ENCODE results near the gene TKFC. TPM values are rescaled to one million over a fixed set of nuclear protein-coding genes. Genes with fewer than 3 reads are reported as not detected.

Gene TKFC
- total and polyA plus RNA-seq, 8 donors = 25.6 to 66.7 (median 36.4) TPM

DNA sequence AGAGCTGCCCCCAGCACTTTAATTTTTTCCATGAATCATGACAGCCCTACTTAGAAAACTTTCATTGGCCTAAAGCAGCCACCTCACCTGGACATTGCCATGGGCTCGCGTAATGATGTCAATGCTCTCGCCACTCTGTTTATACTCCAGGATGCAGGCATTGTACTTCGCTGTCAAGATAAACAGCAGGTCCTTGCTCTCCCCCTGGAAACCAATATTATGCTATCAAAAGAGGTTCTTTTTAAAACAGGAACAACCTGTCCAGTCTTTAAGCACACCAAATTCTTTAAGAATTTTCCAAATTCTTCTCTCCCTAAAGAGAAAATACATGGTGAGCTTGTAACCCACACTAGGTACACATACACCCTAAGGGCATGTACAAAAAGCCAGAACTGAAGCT lies 3.2 kb upstream of the TKFC start:
- Histone ChIP-seq H3K4me3 (no peak overlapping the region), H3K4me1 (peaks cover 11 to 20% (median 18%) of the 10 kb centered on the region in 3 donors), H3K27ac (no peak overlapping the region), H3K9me3 (no peaks in the 10 kb centered on the region), H3K27me3 (no peaks in the 10 kb centered on the region), H3K36me3 (peaks cover 0 to 20% (median 15%) of the 10 kb centered on the region in 3 donors)
- FAIRE-seq (no peak), DNase-seq (no peak), ATAC-seq (no peak)
- 86 to 88% methylated on average over 4 of the region's 4 CpGs for WGBS, 2 donors
- intact Hi-C loops (cut with DNase I) = no loop called here
- TF ChIP-seq, protein P1, sequence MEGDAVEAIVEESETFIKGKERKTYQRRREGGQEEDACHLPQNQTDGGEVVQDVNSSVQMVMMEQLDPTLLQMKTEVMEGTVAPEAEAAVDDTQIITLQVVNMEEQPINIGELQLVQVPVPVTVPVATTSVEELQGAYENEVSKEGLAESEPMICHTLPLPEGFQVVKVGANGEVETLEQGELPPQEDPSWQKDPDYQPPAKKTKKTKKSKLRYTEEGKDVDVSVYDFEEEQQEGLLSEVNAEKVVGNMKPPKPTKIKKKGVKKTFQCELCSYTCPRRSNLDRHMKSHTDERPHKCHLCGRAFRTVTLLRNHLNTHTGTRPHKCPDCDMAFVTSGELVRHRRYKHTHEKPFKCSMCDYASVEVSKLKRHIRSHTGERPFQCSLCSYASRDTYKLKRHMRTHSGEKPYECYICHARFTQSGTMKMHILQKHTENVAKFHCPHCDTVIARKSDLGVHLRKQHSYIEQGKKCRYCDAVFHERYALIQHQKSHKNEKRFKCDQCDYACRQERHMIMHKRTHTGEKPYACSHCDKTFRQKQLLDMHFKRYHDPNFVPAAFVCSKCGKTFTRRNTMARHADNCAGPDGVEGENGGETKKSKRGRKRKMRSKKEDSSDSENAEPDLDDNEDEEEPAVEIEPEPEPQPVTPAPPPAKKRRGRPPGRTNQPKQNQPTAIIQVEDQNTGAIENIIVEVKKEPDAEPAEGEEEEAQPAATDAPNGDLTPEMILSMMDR (IDR thresholded peaks at IDR 0.05) = no peak

DNA sequence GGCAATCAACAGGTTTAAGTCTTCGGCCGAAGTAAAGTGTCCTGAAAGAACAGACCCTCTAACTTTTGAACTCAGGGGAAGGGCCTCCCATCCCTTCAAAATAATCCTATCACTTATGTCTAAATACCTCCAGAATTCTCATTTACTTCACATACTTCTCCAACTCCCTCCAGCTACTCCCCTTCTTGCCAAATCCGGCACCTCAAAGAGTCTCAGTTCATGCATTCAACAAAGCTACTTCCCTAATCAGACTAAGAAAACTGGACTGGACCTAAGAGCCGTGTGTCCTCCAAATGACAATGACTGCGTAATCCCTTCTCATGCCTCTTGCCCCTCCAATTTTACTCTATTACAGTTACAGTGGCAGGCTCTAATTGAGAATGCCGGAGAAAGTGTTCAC lies 1.4 kb upstream of the TKFC start:
- Histone ChIP-seq H3K27ac (no peak overlapping the region), H3K4me3 (peak overlapping the region in 2 of 4 donors; percentile 68 to 98), H3K36me3 (peaks cover 0 to 9% (median 8%) of the 10 kb centered on the region in 3 donors), H3K9me3 (no peaks in the 10 kb centered on the region), H3K4me1 (peaks cover 22 to 36% (median 27%) of the 10 kb centered on the region in 3 donors), H3K27me3 (no peaks in the 10 kb centered on the region)
- 37 to 45% methylated on average over 6 of the region's 6 CpGs for WGBS, 2 donors
- DNase-seq (no peak), ATAC-seq (no peak), FAIRE-seq (no peak)
- intact Hi-C loops (cut with DNase I) = no loop called here
- TF ChIP-seq, protein P1 (IDR thresholded peaks at IDR 0.05) = no peak

DNA sequence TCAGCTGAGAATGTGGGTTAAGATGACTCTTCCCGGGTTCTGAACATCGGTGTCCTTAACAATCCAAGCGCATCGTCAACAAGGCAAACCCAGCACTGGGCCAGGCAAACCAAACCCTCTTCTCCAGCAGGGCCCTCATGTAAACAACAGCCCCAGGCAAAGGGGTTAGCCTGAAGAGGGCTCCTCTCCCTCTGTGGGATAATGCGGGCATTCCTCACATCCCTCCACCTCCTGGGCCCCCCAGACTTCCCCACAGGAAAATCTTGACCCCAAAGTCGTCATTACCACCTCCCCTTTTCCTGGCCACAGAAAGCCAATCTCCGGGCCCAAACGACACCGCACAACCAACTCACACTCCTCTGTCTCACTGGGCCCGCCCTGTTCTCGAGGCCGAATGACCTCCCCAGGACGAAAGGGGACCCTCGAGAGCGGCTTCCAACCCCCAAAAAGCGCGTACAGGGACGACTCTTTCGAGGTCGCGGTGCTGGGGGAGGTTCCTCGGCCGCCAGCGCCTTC lies 689 bp upstream of the TKFC start:
- FAIRE-seq (no peak), ATAC-seq (no peak), DNase-seq (no peak)
- intact Hi-C loops (cut with DNase I) = no loop called here
- Histone ChIP-seq H3K9me3 (no peaks in the 10 kb centered on the region), H3K27me3 (no peaks in the 10 kb centered on the region), H3K36me3 (peaks cover 0 to 8% (median 7%) of the 10 kb centered on the region in 3 donors), H3K4me3 (peak overlapping the region; percentile 66 to 98 (median 83)), H3K4me1 (peaks cover 22 to 36% (median 27%) of the 10 kb centered on the region in 3 donors), H3K27ac (peak overlapping the region; percentile 76 to 89 (median 85))
- TF ChIP-seq, protein P1 (IDR thresholded peaks at IDR 0.05) = no peak
- WGBS, 2 donors = 0 to 1% methylated on average over 22 to 24 of the region's 24 CpGs

DNA sequence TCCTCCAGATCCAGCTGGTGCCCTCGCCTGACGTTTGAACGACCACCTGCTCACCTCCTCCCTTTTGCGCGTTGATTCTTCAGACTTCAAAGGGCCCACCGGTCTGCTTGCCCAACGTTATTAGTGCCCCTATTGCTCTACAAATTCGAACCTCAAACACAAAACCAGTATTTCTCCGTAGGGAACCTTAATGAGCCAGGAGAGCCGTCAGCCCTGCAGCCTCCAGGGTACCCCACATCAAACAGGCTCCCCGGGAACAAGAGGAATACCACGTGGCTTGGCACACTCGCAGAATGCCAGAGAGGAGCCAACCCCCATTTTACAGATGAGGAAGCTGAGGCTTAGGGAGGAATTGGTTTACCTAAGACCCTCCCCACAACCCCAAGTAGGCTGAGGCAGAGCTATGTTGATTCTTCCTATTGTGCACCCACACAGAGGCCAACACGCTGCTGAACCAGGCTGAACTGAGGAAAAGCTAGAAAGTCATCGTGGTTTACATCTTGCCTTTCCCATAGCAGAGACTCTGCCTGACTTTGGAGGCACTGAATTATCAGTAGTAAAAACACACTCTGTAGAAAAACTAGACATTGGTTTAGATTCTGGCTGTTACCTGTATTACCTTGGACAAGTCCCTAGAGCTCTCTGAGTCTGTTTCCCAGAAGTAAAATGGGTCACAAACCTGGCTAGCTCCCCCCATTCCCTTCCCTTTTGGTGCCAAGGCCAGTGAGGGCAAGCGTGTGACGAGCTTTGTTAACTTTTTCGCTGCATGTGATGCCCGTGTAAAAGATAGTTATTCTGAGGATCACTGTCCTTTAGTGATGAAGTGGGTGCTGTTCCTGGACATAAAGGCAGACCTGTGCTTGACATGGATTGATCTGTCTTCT lies 764 bp downstream of the TKFC start:
- H3K27ac ChIP-seq = peak overlapping the region; percentile 76 to 89 (median 85)
- peak overlapping the region; percentile 66 to 98 (median 83) for H3K4me3 ChIP-seq
- DNase-seq = no peak
- ATAC-seq = no peak
- WGBS, 2 donors = 21 to 23% methylated on average over 19 of the region's 19 CpGs
- intact Hi-C loops (cut with DNase I) = no loop called here
- TF ChIP-seq, protein P1 (IDR thresholded peaks at IDR 0.05) = no peak
- H3K4me1 ChIP-seq = peaks cover 22 to 36% (median 27%) of the 10 kb centered on the region in 3 donors
- no peak for FAIRE-seq
- H3K9me3 ChIP-seq = no peaks in the 10 kb centered on the region
- H3K36me3 ChIP-seq = peaks cover 0 to 8% (median 0%) of the 10 kb centered on the region in 3 donors
- H3K27me3 ChIP-seq = no peaks in the 10 kb centered on the region
